GM21390 (cell line): ENCODE results near the gene CAMK4.

Experiments used
- ATAC-seq: cut with Tn5 transposase; IDR thresholded peaks from one replicate; pipeline ENCODE4 v1.9.1; 2021; ENCODE audit not compliant: unreplicated experiment

CAMK4 gene

DNA sequence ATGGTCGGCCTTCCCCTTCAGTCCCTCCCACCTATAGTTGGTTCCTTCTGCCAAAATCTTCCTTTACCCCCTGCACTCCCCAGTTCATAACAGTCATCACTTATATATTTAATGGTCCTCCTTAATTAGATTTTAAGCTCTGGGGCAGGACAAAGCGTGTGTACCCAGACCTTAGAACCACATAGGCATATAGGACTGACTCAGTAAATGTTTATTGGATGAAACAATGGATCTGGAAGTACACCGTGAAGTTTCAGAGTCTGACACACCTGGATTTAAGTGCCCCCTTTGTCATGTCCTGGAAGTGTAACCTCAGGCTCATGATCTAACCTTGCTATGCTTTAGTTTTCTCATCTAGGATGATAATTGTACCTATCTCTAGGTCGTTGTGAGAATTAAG lies 256.2 kb downstream of the CAMK4 start:
- ATAC-seq = no peak

DNA sequence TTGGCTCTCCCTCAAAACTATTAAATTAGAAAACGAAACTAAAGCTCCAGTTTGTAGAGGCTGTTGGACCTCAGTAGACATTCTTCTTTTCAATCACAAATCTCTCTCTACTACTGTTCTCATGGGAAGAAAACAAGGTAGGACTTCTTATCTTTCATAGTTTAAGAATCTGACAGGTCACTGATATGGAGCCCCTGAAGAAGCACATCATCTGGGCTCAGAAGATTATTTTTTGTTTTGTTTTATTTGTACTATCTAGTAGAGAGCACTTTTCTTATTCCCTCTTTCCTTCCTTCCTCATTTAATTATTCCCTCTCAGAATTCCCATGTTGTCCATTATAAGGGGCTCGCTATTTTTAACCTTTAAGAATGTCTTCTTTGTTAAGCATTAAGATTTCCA lies 261.9 kb downstream of the CAMK4 start:
- no peak for ATAC-seq

DNA sequence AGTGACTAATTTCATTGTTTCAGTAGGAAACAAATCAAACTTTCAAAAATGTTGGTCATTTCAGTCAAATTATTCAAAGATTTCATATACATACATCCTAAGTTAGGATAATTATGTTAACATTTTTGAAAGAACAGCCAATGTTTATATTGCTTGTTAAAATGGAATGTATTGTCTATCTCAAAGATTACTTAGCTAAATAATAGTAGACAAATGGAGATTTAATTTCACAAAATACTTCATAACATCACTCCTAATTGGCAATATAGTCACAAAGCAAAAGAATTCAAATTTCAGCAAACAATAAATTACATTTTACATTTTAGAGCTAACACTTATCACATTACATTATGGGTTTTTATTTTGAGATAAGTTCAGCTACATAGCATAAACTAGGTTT lies 262.7 kb downstream of the CAMK4 start:
- ATAC-seq = no peak

DNA sequence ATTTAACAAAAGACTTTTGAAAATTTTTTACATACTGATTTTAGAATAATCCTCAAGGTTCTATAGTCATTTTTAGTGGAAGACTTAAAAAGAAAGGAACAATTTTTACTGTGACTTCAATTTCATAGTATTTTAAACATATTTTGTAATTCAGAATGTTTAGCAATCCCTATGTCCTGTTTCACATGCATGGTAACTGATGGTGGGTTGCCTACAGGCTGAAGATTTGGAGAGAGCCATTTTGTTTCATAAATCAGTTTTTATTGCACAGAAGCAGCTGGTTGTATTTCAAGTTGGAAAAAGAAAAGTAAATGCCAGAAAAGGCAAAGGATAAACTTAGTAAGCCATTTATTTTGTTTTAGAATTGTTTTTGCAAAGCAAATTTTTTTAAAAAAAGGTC lies 264.2 kb downstream of the CAMK4 start:
- ATAC-seq = no peak

DNA sequence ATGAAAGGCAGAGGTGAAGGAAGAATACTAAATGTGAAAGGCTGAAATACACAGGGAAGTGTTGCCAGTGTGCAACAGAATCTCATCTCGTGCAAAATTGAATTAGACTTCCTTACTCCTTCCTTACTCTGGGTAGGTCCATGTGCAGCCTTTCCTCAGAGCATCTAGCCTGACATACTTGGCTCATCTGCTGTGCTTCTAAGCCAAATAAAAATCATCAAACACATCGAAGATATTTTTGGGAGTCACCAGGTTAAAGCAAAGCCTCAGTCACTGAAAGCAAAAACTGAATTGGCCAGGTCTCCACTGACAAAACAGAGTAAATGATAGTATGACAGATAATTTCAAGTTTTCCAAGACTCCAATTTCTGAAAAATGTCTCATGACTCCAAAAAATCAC lies 268.8 kb downstream of the CAMK4 start:
- no peak for ATAC-seq

DNA sequence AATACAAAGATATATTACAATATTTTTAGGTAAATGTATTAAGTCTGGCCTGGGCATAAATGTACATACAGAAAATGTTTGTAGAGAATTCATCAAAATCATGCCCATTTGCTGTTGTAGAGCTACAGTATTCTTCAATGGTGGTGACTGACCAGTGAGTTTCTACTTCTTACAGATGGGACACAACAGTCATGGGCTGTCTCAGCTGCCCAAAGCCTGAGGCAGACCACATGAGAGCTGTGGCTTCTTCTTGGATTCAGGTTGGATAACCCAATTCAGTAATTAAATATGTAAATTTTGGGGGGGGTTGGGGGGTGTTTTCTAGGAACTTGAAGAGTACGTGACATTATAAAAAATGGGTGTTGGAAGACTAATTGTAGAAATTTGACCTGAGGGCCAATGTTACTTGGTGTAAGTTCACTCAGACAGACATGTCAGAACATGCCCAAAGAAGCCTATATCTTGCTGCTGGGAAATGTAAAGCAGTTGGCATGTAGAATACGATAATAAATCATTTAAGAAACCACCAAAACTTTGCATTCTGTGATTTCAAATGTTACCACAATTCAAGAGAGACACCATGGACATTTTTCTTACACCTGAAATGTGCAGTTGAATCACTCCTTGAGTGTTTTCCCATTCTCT lies 270.3 kb downstream of the CAMK4 start:
- no peak for ATAC-seq

DNA sequence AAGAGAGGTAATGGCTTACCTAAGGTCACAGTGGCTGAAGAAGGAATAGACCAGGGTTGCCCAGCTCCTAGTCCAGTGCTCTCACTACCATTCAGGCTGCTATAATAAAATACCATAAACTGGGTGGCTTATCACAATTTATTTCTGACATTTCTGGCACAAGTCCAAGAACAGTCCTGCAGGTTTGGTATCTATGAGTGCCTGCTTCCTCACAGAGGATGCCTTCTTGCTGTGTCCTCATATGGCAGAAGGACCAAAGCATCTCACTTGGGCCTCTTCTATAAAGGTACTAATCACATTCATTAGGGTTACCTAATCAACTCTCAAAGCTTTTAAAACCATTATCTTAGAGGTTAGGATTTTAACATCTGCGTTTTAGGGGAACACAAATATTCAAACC lies 271.0 kb downstream of the CAMK4 start:
- ATAC-seq = no peak

DNA sequence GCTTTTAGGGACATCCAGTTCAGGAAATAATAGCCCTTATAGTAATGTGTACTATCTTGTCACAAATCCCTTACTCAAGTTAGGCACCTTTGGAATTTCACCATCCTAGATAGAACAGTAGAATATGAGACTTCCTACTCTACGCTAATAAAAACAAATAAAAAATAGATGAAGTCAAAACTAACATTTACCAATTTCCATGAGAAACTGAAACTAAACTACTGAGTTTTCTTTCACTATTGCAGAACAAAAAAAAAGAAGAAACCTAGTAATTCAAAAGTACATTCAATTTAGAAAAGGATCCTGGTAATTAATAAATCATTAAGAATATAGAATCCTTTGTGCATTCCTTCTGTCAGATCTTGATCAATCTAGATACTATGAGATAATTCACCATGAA lies 274.2 kb downstream of the CAMK4 start:
- no peak for ATAC-seq

DNA sequence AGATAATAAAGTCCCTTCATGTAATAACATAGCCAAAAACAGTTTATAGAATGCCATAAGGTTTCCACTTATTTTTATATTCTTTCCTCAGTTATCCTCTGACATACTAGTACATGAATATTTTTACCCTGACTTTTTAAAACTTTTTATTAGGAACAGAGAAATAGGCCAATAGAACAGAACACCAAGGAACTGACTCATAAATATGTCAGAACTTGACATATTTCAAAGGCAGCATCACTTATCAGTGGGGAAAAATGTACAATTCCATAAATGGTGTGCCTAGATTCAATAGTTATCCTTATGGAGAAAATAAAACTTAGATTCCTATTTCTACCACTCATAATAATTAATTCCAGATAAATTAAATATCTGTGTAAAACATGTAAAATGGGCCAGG lies 278.8 kb downstream of the CAMK4 start:
- no peak for ATAC-seq

DNA sequence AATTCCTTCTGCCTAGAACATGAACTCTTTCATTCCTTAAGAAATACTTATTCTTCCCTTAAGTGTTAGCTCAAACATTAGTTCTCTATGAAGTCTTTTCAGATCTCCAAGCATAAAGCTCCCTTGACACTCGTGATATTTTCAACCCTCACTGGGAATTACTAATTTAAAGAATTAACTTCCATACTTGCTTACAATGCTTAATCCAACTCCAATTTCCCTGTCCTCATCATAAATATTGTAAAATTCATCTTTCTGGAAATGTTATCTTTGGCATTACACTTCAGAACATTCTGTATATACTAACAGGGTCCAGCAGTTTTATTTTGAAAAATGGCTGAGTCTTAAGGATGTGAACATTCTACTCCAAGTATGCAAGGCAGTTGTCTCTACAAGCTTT lies 280.9 kb downstream of the CAMK4 start:
- ATAC-seq = no peak

DNA sequence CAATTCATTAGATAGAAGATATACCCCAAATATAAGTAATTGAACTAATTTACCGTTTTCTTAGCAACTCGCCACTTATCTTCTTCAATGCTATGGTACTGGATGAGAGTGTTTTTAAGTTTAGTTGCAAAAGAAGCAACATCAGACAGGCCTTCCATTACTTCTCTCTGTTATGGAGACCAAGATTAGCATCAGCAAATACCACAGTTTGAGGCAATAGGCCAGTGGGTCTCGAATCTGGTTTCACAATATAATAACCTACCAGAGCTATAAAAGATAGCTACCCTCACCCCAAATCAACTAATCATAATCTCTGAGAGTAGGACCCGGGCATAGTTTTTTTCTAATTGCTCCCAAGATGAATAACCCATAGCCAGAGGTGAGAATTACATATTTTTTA lies 283.1 kb downstream of the CAMK4 start:
- ATAC-seq = no peak

DNA sequence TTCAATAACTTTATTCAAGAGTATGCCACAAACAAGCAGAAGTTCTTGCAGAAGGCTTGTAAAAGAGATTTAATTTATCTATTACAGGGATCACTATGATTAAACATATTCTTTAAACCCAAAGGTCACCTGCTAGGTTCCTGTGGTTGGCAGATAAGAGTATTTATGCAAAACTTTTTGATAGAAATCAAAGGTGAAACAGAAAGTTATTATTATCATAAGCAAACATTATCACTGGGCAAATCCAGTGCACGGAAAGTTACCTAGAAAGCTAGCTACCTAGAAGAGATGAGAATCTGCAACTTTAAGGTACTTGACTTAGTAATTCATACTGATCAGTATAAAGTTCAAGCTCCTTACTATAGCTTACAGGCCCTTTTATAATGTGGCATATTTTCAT lies 284.9 kb downstream of the CAMK4 start:
- no peak for ATAC-seq

DNA sequence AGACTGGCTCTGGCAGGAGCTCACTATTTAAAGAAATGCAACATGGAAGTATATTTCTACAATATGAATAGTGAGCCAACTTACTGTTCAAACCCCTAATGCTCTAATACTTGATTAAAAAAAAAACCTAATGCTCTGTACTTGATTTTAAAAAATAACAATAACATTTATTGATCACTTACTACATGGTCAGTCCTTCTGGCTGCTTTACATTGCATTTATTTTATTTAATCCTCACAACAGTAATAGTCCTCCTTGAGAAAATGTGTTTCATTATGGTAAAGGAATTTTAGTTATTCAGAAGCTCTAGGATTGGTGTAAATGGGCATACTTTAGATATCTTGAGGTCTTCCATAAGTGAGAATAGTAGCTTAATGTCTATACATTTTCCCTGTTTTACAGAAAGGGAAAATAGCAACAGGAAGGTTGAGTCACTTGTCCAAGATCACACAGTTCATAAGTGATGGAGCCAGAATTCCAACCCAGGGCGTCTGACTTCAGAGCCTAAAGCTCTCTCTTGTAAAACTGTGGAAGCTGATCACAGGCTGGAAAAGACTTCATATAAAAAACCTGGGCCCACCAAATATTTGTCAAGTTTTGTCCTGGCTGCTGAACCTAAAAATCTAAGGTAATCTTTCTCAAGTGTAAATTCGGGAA lies 287.1 kb downstream of the CAMK4 start:
- ATAC-seq = no peak

DNA sequence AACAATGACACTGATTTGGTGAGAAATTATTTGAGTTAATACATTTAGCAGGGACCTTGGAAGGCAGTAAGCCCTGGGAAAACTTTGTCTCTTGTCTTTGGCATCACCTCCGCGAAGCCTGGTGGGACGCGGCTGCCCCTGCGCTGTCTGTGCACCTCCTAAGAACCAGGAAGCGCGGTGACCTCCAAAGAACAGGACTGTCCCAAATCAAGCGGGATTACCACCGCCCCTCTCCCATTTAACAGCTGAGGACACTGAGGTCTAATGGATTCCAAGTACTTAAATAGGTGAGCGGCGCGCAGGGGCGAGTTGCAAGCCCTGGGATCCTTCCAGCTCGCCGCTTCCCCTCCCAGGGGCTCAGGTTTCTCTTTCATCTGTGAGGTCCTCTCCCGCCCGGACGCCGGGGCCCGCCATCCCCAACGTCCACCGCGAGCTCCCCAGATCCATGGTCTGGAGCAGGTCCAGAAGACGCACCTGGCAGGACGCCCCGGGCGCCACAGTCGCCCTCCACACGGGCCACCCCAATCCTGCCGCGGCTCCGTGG lies 287.7 kb downstream of the CAMK4 start:
- ATAC-seq = peak; percentile 27

DNA sequence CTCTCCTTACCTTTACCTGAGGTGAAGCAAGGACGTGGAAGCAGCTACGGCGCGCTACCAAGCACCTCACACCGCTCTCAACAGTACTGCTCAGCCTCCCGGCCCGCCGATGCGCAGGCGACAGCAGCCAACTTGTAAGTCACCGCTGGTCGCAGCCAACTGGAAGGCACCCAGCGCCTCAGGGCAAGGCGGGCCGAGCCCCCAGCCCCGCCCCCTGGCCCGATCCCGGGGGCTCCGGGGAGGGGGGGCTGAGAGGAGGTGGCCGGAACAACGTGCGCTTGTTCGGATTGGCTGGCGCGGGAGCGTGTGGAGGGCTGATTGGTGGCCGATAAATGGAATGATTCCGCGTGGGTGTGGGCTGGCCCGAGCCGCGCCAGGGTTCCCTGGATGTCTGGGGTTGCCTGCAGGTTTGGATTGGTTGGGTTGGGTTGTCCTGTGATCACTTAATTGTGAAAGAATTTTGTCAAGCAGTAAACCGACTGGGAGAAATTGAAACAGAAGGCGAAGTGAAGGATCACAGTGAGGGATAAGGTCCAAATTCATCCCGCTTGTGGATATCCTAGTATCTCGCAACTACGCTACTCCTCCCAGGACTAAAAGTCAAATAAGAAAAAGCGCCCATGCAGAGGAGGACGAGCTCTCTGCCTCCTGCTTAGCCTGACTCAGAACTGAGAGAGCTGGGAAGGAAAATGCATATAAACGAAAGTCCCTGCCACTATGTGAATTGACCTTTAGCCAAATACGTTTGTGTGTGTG lies 288.4 kb downstream of the CAMK4 start, which contains the start of gene STARD4:
Gene STARD4 (minus strand): TSS at position 161 of the 756 bp plus-strand sequence. CDS start 5,102 bp downstream, outside the sequence.
- ATAC-seq = peak; percentile 90

DNA sequence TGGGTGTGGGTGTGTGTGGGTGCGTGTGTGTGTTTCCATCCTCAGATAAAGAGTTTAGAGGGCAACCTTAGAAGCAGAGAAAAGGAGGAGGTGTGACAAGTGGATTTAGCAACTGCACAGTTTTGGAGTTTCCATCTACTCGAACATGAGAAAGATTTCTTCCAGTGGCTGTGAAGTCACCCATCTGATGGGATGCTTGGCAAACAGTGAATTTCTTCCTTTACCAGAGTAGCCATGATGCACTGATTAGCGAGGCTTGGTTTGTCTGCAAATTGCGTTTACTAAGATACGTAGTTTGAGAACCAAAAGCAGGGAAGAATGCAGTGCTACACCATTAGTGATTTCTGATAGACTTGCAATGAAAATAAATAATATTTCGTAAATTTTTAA lies 288.9 kb downstream of the CAMK4 start:
- no peak for ATAC-seq

DNA sequence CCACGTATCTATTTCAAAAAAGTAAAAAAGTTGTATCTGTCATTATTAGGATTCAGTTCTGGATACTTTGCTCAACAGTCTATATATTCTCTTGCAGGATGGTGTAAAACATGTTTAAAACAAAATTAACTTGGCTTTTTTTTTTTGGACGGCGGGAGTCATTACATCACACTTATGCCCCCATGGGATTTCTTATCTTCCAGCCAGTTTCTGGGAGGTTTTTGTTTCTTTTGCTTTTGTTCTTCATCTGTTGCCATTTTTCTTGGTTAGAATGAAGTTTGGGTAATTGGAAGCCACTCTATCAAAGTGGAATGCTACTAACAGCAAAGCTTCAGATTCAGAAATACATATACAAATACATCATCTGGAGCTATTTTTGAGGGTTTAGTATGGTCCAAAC lies 289.9 kb downstream of the CAMK4 start:
- no peak for ATAC-seq

DNA sequence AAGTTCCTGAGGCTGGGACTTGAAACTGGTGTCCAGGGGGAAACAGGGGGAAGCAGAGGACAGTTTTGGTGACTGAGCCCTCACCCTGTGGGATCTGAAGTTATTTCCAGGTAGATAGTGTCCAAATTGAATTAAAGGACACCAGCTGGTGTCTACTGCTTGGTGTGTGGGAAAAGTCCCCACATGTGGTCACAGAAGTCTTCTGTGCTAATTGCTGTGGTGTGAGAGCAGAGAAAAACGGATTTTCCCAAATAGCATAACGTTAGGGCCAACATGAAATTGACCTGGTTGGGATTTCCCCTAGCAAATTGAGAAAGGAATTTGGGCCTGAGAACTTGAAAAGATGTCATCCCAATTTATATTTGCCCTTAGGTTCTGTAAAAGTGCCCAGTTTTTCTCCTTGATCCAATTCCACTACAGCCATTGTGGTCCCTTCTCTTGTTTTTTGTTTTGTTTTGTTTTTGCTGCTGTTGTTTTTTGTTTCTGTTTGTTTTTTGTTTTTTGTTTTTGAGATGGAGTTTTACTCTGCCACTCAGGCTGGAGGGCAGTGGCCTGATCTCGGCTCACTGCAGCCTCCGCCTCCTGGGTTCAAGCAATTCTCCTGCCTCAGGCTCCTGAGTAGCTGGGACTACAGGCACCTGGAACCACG lies 293.8 kb downstream of the CAMK4 start:
- no peak for ATAC-seq

DNA sequence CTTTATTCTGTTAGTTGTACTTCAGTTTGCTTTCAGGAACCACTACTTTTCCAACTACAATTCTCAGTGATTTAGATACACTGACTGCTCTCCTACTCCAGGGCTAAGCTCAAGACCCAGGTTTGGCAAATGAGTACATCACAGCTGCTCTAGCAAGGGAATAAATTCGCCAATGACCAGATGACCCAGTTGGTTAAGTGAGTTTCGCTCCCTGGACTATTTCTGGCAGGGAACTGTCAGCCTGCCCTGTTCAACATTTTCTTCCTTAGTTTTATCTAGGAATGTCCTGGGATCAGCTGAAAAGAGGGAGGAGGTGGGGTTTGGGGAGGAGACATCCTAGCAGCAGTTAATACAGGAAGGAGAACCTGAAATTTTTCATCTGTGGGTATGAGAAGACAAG lies 294.6 kb downstream of the CAMK4 start:
- no peak for ATAC-seq

DNA sequence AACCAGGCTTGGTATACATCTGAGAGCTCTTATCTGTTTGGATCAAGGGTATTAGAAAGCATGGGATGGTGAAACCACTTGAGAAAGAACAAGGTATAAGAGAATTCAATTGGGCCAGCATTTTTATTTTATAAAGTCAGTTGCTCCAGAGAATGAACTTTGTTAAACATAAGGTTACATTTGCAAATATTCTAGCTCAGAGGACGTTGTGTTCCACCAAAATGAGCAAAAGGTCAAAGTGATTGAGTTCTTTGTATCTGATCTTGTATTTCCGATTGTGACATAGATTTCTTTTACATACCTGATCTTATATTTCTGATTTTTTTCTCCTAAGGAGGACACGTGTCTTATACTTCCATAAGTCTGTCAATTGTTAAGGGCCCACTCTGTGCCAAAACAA lies 296.7 kb downstream of the CAMK4 start:
- no peak for ATAC-seq

DNA sequence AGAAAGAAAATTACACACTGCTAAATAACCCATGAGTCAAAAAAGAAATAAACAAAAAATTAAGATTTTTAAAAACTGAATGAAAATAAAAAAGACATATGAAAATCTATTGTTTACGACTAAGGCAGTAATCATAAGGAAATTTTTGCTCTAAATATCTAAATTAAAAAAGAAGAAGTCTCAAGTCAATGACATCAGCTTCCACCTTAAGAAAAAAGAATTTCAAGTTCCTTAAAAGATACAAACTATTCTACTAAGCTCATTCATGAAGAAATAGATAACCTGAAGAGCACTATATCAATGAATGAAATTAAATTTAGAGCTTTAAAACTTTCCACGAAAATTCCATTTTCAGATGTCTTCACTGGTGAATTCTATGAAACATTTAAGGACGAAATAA lies 303.9 kb downstream of the CAMK4 start:
- ATAC-seq = no peak
